Measurements from ENCODE around the gene KRT10.

The KRT10 gene

DNA sequence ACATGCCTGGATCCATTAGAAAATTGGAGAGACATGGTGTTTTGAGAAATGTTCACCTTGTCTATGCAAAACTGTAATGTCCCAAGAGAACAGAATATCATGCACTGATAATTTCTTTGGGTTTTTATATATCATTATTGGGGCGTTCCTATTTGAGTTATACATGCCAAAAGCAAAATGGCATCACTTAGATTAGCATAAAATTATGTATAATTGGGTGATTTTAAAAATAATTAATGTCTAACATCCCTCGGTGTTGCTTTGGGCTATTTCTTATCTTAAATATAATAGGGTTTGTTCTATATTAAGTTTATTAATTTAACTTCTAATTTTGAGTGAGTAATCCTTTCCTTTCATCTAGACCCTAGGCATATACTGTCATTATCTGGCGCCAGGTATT is 22.6 kb downstream of the KRT10 start, which contains the start of gene KRT28:
TSS of gene KRT28 (minus strand) at position 101 of the 400 bp plus-strand sequence. CDS start at position 35, 66 bp downstream.
- Mint-ChIP-seq H3K27ac (no peak within 1 kb of the TSS), H3K4me1 (peaks cover 3% of the 10 kb centered on the region), H3K4me3 (no peak within 1 kb of the TSS), H3K27me3 (peaks cover 20% of the 10 kb centered on the region), H3K36me3 (peaks cover 1% of the 10 kb centered on the region), H3K9me3 (no peaks in the 10 kb centered on the region)

DNA sequence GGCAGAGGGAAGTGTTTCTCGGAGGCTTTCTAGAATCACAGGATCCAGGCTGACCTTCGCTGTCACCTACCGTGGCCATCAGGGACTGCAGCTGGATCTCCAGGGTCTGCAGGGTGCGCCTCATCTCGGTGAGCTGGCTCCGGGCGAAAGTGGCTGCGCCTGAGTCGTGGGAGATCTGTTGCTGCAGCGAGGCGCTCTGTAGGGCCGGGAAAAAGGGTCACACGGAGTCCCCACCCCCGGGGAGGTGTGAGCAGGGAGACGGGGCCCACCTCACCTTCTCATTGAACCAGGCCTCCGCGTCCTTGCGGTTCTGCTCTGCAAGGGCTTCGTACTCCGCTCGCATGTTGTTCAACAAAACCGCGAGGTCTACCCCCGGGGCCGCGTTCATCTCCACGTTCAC is 25.6 kb downstream of the KRT10 start:
- H3K4me1 Mint-ChIP-seq = no peaks in the 10 kb centered on the region
- H3K4me3 Mint-ChIP-seq = no peak overlapping the region
- H3K9me3 Mint-ChIP-seq = no peaks in the 10 kb centered on the region
- no peak overlapping the region for H3K27ac Mint-ChIP-seq
- H3K36me3 Mint-ChIP-seq = peaks cover 1% of the 10 kb centered on the region
- peaks cover 19% of the 10 kb centered on the region for H3K27me3 Mint-ChIP-seq

DNA sequence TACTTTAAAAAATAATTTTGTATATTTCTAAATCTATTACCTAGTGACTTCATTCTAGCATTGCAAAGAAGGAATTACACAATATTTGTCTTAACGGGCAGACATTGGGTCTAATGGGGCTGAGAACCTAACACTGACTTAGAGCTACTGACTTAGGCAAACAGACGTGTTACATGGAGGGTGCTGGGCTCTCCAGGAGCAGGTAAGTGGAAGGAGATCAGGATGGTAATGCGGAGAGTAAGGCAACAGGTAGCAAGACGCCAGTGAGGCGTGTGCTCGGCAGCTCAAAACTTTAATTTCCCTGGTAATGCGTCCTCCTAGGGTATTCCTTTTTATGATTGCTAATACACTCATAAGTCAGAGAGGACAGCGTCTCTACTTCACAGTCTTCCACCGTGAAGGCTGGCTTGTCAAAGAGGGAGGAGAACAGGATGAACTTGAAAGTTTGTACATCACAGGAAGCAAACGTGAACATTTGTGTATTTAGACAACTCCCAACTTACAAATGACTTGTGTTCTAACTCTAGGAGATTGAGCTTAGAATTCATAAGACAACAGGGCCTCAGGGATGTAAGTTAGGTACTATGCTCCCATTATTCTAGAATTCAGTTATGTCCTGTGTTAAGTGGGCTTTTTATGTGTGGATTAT is 27.3 kb downstream of the KRT10 start:
- H3K36me3 Mint-ChIP-seq = peaks cover 1% of the 10 kb centered on the region
- H3K4me1 Mint-ChIP-seq = no peaks in the 10 kb centered on the region
- H3K9me3 Mint-ChIP-seq = no peaks in the 10 kb centered on the region
- H3K4me3 Mint-ChIP-seq = no peak overlapping the region
- H3K27ac Mint-ChIP-seq = no peak overlapping the region
- H3K27me3 Mint-ChIP-seq = peaks cover 19% of the 10 kb centered on the region

DNA sequence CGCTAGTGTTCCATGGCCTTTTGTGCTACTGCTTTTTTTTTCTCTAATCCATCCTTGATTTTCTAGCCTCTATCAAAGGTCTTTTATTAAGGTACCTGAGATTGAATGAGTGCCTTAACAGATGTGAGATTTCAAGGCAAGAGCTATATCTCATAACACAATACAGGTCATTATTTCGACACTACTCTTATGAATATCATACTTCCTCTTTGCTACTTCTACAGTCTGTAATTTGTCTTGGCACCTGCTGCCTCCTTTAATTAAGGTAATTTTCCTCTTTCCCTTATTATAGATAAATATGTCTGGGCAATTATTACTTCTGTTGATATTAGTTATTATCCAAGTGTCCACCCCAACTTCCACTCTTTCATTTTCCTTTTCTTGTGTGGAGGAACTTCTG is 27.9 kb downstream of the KRT10 start:
- H3K4me1 Mint-ChIP-seq = no peaks in the 10 kb centered on the region
- no peaks in the 10 kb centered on the region for H3K9me3 Mint-ChIP-seq
- peaks cover 17% of the 10 kb centered on the region for H3K27me3 Mint-ChIP-seq
- no peak overlapping the region for H3K27ac Mint-ChIP-seq
- peaks cover 1% of the 10 kb centered on the region for H3K36me3 Mint-ChIP-seq
- H3K4me3 Mint-ChIP-seq = no peak overlapping the region

DNA sequence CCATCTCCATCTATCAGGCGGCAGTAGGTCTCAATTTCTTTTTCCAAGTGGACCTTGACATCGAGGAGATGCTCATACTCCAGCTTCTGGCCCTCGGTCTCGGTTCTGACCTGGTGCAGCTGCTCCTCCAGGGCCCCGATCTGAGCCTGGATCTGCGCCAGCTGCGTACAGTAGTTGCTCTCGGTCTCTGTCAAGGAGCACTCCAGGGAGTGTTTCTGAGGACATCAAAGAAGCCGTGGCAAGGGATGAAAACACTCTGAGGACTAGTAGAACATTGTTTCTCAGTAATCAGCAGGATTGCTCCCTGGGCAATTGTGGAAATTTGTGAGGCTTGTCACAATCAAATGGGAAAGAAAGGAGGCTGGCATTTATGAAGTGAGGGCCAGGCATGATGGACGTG is 28.6 kb downstream of the KRT10 start:
- no peaks in the 10 kb centered on the region for H3K9me3 Mint-ChIP-seq
- no peak overlapping the region for H3K4me3 Mint-ChIP-seq
- H3K4me1 Mint-ChIP-seq = no peaks in the 10 kb centered on the region
- H3K27ac Mint-ChIP-seq = no peak overlapping the region
- H3K27me3 Mint-ChIP-seq = peaks cover 15% of the 10 kb centered on the region
- H3K36me3 Mint-ChIP-seq = peaks cover 1% of the 10 kb centered on the region

DNA sequence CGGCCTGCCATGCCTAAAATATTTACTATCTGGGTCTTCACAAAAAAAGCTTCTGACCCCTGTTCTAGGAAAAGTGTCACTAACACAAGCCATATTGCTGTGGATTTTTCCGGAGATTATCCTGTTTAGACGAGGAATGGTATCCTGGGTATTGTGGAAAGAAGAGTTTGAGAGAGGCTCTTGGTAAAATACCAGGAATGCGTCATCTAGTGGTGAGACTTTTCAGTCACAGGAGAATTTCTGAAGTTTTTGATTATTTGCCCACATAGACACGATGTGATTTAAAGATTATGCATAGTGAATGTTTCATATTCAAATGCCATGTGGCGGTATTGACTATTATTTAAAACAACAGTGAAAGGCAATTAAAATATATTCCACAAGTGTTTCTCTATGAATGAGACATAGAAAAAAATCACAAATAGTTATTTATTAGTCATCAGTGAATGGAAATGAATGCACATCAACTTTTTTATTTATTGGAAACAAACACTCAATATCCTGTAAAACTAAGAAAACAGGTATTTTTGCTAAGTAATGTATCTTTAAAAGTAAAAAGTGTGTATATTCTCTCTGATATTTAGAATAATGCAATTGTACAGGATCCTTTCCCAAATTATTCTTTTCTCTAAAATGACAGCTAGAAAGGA is 30.5 kb downstream of the KRT10 start:
- H3K27ac Mint-ChIP-seq = no peak overlapping the region
- H3K27me3 Mint-ChIP-seq = peaks cover 15% of the 10 kb centered on the region
- H3K9me3 Mint-ChIP-seq = no peaks in the 10 kb centered on the region
- no peaks in the 10 kb centered on the region for H3K4me1 Mint-ChIP-seq
- no peak overlapping the region for H3K4me3 Mint-ChIP-seq
- H3K36me3 Mint-ChIP-seq = peaks cover 1% of the 10 kb centered on the region

GRCh38 chr17:40791111-40791510 is 31.3 kb downstream of the KRT10 start:
- Mint-ChIP-seq H3K4me3 (no peak overlapping the region), H3K27ac (no peak overlapping the region), H3K9me3 (no peaks in the 10 kb centered on the region), H3K27me3 (peaks cover 11% of the 10 kb centered on the region), H3K36me3 (peaks cover 1% of the 10 kb centered on the region), H3K4me1 (no peaks in the 10 kb centered on the region)

DNA sequence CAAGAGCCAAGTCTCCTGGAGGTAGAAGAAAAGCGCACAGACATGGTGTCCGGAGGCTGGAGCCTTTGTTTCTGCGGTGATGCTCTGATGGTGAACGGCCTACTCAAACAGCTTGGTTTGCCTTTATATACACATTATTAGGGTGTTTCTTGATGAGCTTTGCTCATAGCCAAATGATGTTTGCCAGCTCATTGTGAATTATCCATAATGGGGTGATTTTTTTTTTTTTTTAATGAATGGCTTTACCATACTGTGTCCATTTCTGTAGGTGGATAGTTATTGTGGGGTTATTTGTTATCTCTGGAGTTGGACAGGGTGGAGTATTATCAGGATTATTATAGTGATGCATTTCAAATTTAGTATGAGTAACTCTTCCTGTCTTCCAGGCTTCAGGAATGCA is 40.0 kb downstream of the KRT10 start, which contains the start of gene KRT27:
TSS of gene KRT27 (minus strand) at position 101 of the 400 bp plus-strand sequence. CDS start at position 44, 57 bp downstream.
- H3K4me1 Mint-ChIP-seq = peaks cover 7% of the 10 kb centered on the region
- H3K9me3 Mint-ChIP-seq = no peaks in the 10 kb centered on the region
- no peak within 1 kb of the TSS for H3K27ac Mint-ChIP-seq
- peaks cover 27% of the 10 kb centered on the region for H3K27me3 Mint-ChIP-seq
- H3K4me3 Mint-ChIP-seq = no peak within 1 kb of the TSS
- H3K36me3 Mint-ChIP-seq = no peaks in the 10 kb centered on the region

DNA sequence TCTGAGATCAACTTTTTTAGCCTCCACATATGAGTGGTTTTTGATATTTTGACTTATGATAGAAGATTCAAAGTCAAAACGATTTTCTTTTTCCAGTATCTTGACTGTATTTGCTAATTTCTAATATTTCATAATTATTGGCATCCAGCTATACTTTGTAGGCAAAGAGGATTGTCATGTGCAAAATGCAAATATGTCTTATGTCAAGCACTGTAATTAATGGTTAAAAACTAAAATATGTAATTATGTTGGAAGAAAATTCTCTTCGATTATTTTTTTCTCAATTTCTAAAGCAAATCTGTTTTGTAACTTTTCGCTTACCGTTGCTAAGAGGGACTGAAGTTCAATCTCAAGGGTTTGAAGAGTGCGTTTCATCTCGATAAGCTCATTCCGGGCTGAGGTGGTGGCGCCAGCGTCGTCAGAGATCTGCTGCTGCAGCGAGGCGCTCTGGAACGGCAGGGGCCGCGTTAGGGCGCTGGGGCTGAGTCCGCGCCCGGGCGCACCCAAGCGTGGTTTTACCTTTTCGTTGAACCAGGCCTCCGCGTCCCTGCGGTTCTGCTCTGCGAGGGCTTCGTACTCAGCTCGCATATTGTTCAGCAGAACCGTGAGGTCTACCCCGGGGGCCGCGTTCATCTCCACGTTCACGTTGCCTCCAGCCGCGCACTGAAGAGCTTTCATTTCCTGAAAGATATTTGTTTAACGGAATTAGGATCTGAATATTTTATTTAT is 43.1 kb downstream of the KRT10 start:
- Mint-ChIP-seq H3K27ac (no peak overlapping the region), H3K4me1 (peaks cover 7% of the 10 kb centered on the region), H3K9me3 (no peaks in the 10 kb centered on the region), H3K4me3 (peak overlapping the region; percentile 67), H3K27me3 (peaks cover 41% of the 10 kb centered on the region), H3K36me3 (no peaks in the 10 kb centered on the region)

GRCh38 chr17:40778461-40778860 is 44.0 kb downstream of the KRT10 start:
- no peak overlapping the region for H3K27ac Mint-ChIP-seq
- H3K9me3 Mint-ChIP-seq = no peaks in the 10 kb centered on the region
- no peak overlapping the region for H3K4me3 Mint-ChIP-seq
- peaks cover 43% of the 10 kb centered on the region for H3K27me3 Mint-ChIP-seq
- H3K4me1 Mint-ChIP-seq = peaks cover 7% of the 10 kb centered on the region
- H3K36me3 Mint-ChIP-seq = no peaks in the 10 kb centered on the region

DNA sequence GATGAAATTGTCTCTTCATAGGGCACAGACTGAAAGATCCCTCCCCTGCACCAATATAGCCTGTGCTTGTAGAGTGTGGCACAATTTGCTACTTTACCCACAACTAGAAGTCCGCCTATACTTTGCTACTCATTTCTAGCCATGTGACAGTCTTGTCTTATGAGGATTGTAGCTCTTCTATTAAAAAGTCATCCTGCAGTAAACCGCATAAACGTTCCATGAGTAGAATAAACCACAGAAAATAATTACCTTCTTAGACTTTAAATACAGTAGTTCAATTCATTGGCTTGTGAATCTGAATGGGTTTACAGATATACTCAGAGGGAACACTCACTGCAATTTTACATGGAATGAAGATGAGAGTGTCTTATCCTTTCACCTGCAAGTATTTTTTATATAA is 44.4 kb downstream of the KRT10 start:
- peaks cover 39% of the 10 kb centered on the region for H3K27me3 Mint-ChIP-seq
- H3K4me1 Mint-ChIP-seq = peaks cover 7% of the 10 kb centered on the region
- H3K9me3 Mint-ChIP-seq = no peaks in the 10 kb centered on the region
- no peak overlapping the region for H3K27ac Mint-ChIP-seq
- no peaks in the 10 kb centered on the region for H3K36me3 Mint-ChIP-seq
- H3K4me3 Mint-ChIP-seq = no peak overlapping the region

DNA sequence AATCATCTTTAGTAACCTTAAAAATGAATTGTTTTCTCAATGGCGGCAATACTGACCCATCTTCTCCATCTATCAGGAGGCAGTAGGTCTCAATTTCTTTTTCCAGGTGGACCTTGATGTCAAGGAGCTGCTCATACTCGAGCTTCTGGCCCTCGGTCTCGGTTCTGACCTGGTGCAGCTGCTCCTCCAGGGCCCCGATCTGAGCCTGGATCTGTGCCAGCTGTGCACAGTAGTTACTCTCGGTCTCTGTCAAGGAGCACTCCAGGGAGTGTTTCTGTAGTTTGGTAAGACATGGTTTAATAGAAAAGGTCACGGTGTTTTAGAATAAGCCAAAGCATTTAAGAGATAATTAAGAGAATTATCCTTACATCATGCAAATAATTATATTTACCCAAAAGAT is 45.0 kb downstream of the KRT10 start:
- Mint-ChIP-seq H3K4me3 (no peak overlapping the region), H3K36me3 (no peaks in the 10 kb centered on the region), H3K9me3 (no peaks in the 10 kb centered on the region), H3K4me1 (peaks cover 7% of the 10 kb centered on the region), H3K27me3 (peaks cover 44% of the 10 kb centered on the region), H3K27ac (no peak overlapping the region)

DNA sequence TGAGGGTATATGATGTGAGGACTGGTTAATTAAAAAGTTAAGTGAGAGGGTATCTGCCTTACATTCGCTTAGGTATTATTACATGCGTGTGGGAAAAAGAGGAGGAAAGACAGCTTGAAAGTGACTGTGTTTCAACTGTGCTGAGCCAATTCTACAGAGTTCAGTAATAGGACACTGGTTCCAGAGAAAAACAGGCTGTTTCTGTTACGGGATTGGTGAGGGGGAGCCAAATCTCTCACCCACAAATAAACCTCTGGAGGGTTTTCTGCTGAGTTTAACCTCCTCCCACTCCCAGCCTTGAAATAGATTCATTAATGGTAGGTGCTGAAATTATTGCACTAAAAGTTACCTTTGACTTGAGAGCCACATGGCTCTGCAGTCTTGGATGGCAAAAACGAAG is 46.5 kb downstream of the KRT10 start:
- Mint-ChIP-seq H3K4me3 (no peak overlapping the region), H3K36me3 (no peaks in the 10 kb centered on the region), H3K9me3 (no peaks in the 10 kb centered on the region), H3K27ac (no peak overlapping the region), H3K4me1 (peaks cover 7% of the 10 kb centered on the region), H3K27me3 (peaks cover 48% of the 10 kb centered on the region)

DNA sequence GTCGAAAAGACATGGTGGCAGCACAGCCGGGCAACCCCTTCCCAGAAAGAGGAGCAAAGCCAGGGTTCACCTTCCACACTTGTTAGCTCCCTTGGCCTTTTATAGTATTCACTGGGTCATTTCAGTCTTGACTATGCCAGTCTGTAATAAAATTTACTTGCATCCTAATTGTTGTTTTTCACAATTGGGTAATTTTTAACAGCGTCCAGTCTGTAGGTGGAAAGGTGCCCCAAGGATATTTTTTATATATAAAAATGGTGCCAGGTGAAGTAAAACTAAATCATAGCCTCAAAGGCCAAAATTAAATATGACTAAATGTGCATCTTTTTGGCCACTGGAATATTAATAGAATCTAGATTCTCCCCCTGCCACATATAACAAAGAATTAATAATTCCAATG is 50.3 kb downstream of the KRT10 start, which contains the start of gene KRT26:
TSS of gene KRT26 (minus strand) at position 101 of the 400 bp plus-strand sequence. CDS start at position 13, 88 bp downstream.
- Mint-ChIP-seq H3K27ac (peak within 1 kb of the TSS; percentile 38), H3K27me3 (peaks cover 34% of the 10 kb centered on the region), H3K4me3 (no peak within 1 kb of the TSS), H3K36me3 (no peaks in the 10 kb centered on the region), H3K9me3 (no peaks in the 10 kb centered on the region), H3K4me1 (no peaks in the 10 kb centered on the region)

Measured in activated naive CD4-positive, alpha-beta T cell treated with anti-CD3 and anti-CD28 coated beads, Interleukin-2, amount 50 U/mL, for 24 hours (primary cell).